Pancreas (tissue), 10 donors: ENCODE data around the gene RACGAP1. TPM values are rescaled to one million over a fixed set of nuclear protein-coding genes. Genes with fewer than 3 reads are reported as not detected.

Source experiments
- ATAC-seq, 4 donors: fragments of 200-7000 bp; cut with Tn5 transposase; one replicate each; pipeline versions ENCODE4 v1.8.0 to v1.9.1; 2020; ENCODE audit warnings: mild to moderate bottlenecking in 4 of 4, moderate library complexity in 4 of 4
- DNase-seq, 6 donors: peaks; one replicate each; pipeline ENCODE4 v3.0.0-alpha.2; 2020
- FAIRE-seq: peaks from 2 replicates; lab custom pipeline; 2012; peaks lifted over from hg19 to GRCh38; lab: Jason Lieb, UNC
- H3K27ac ChIP-seq, 4 donors: fragments of 200-600 bp; sonication (generic); 1 replicate in 3 of 4; 2 replicates in 1 of 4; pipeline versions ENCODE4 v1.5.0 to v1.8.0; 2020
- H3K27me3 ChIP-seq, 4 donors: fragments of 200-600 bp; one replicate each; pipeline ENCODE4 v1.8.0; 2021
- H3K36me3 ChIP-seq, 3 donors: fragments of 200-600 bp; sonication (generic) in 1 of 3; one replicate each; pipeline versions ENCODE4 v1.5.0 to v1.8.0; 2020 to 2021
- H3K4me1 ChIP-seq, 3 donors: fragments of 200-600 bp; one replicate each; pipeline ENCODE4 v1.8.0; 2021
- H3K4me3 ChIP-seq, 4 donors: fragments of 200-600 bp; sonication (generic) in 2 of 4; one replicate each; pipeline versions ENCODE4 v1.5.0 to v1.8.0; 2020 to 2021
- H3K9me3 ChIP-seq, 4 donors: fragments of 200-600 bp; one replicate each; pipeline ENCODE4 v1.8.0; 2021
- CTCF ChIP-seq, 4 donors: fragments of 200-600 bp; sonication (generic) in 3 of 4; IDR thresholded peaks; one replicate each; pipeline versions ENCODE4 v1.5.0 to v1.8.0; 2021; ENCODE audit warnings: antibody characterized with exemption in 4 of 4
- WGBS, 2 donors: extraction: QIAGEN DNeasy Blood & Tissue Kit; methylation state at CpG; one replicate each; pipeline ENCODE4 v1.1.7; 2013; 5-methylcytosine and 5-hydroxymethylcytosine counted together
- intact Hi-C, 3 donors: fragments of 100-400 bp; cut with DNase I; formaldehyde crosslinking; loops; one replicate each; pipeline versions ENCODE4 v1.11.1 to v1.14.2; 2022
- polyA plus RNA-seq, 2 donors: library from polyadenylated mRNA; stranded (reverse); fragments of 200-250 nt; gene quantifications; one replicate each; pipeline ENCODE4 v1.2.3, GENCODE V29; 2013
- total RNA-seq, 6 donors: library from RNA; stranded (reverse); fragmentation: NEBNext Ultra II Directional in 4 of 6; extraction: Animal tissue kit (Norgen Biotek cat#: 25700) in 4 of 6; gene quantifications; one replicate each; pipeline versions ENCODE4 v1.2.1 to v1.2.4, GENCODE V29; 2021 to 2023
- donor health status: healthy with polysubstance abuse.
- donor health status: DM: no; HTN: no; CAD: no; lungs with moderate emphysema.
- donor health status: DM: no; HTN: no; CAD: no.
- donor health status: control.
- donor health status: control.
- donor health status: Bipolar disorder and iron deficiency.
- donor health status: DM: yes; HTN: yes; CAD: no.
- donor health status: DM: no; HTN: no; CAD: no.
- donor health status: DM: no; HTN: no; CAD: no.
- donor health status: DM: yes; HTN: yes; CAD: no.

RACGAP1 gene
- total and polyA plus RNA-seq, 8 donors, result 0.72 to 6.3 (median 2.4) TPM

GRCh38 chr12:50041962-50042361 is 16.7 kb upstream of the RACGAP1 start:
- Histone ChIP-seq H3K4me1 (no peaks in the 10 kb centered on the region), H3K27ac (no peak overlapping the region), H3K36me3 (no peaks in the 10 kb centered on the region), H3K4me3 (no peak overlapping the region), H3K27me3 (no peaks in the 10 kb centered on the region), H3K9me3 (no peaks in the 10 kb centered on the region)
- DNase-seq, result no peak
- no peak for TF ChIP-seq CTCF (IDR thresholded peaks at IDR 0.05)
- ATAC-seq, result no peak
- intact Hi-C loops, result no loop called here
- 53 to 55% methylated on average over 5 of the region's 5 CpGs for WGBS, 2 donors
- no peak for FAIRE-seq

GRCh38 chr12:50041062-50041860 is 16.0 kb upstream of the RACGAP1 start:
- WGBS, 2 donors, result 66 to 73% methylated on average over 15 of the region's 15 CpGs
- DNase-seq, result no peak
- no peak for FAIRE-seq

DNA sequence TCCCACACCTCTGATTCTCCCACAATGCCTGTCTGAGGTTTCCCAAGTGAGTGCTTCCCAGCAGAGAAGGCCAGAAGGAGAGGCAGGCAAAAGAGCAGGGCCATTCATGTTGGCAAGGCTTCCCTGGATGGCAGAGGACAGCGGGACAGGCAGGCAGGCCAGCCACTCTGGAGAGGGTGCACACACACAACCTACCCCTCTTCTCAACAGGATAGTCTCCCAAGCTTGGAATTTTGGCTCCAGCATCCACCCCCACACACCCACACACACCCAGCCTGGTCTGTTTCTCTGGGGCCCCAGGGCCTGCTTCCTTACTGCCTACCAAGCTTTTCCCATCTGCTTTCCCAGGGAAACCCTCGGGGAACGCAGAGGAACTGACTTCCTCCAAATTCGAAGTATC is 15.4 kb upstream of the RACGAP1 start:
- DNase-seq (no peak), ATAC-seq (no peak), FAIRE-seq (no peak)
- no peak overlapping the region for H3K27ac ChIP-seq
- H3K27me3 ChIP-seq, result no peaks in the 10 kb centered on the region
- TF ChIP-seq CTCF (IDR thresholded peaks at IDR 0.05), result no peak
- intact Hi-C loops, result no loop called here
- WGBS, 2 donors, result 57% methylated on average over 4 of the region's 4 CpGs
- no peaks in the 10 kb centered on the region for H3K36me3 ChIP-seq
- no peaks in the 10 kb centered on the region for H3K4me1 ChIP-seq
- no peaks in the 10 kb centered on the region for H3K9me3 ChIP-seq
- H3K4me3 ChIP-seq, result no peak overlapping the region

More at GRCh38 chr12:50041062-50041860, 16.0 kb upstream of the RACGAP1 start:
- ATAC-seq, result no peak
- no peaks in the 10 kb centered on the region for H3K9me3 ChIP-seq
- no peaks in the 10 kb centered on the region for H3K27me3 ChIP-seq
- H3K4me3 ChIP-seq, result no peak overlapping the region
- H3K4me1 ChIP-seq, result no peaks in the 10 kb centered on the region
- intact Hi-C loops, result no loop called here
- no peak for TF ChIP-seq CTCF (IDR thresholded peaks at IDR 0.05)
- H3K27ac ChIP-seq, result no peak overlapping the region
- H3K36me3 ChIP-seq, result no peaks in the 10 kb centered on the region

- H3K4me3 ChIP-seq, result no peak overlapping the region
- H3K27ac ChIP-seq, result no peak overlapping the region
- no peaks in the 10 kb centered on the region for H3K27me3 ChIP-seq
- no peak for FAIRE-seq
- peak; percentile 83 to 97 (median 95) for ATAC-seq
- H3K36me3 ChIP-seq, result no peaks in the 10 kb centered on the region
- 42% methylated on average over 9 of the region's 9 CpGs for WGBS, 2 donors
- H3K4me1 ChIP-seq, result no peaks in the 10 kb centered on the region
- intact Hi-C loops, result no loop called here
- H3K9me3 ChIP-seq, result no peaks in the 10 kb centered on the region
- DNase-seq, result peak; percentile 59 to 98 (median 84)
- peak; percentile 92 to 97 (median 94) for TF ChIP-seq CTCF (IDR thresholded peaks at IDR 0.05)
These were observed 14.0 kb upstream of the RACGAP1 start for GRCh38 chr12:50039151-50039835.

DNA sequence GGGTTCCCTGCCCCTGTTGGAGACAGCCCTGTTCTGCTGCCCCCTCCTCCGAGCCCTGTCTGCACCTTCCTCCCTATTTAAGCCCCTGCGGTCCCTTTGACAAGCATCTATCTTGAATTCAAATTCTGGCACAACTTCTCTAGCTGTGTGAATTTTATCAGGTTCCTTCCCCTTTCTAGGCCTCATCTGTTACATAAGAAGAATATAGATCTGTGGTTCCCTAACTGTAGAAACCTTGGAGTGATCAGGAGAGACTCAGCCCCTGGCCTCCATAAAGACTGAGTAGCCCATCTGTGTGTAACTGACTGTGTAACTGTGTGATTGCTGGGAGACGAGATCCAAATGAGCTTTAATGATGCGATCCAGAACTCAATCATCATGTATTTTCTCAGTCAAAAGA is 13.0 kb upstream of the RACGAP1 start:
- Histone ChIP-seq H3K9me3 (no peaks in the 10 kb centered on the region), H3K4me3 (no peak overlapping the region), H3K27me3 (no peaks in the 10 kb centered on the region), H3K27ac (no peak overlapping the region), H3K36me3 (no peaks in the 10 kb centered on the region), H3K4me1 (no peaks in the 10 kb centered on the region)
- no peak for TF ChIP-seq CTCF (IDR thresholded peaks at IDR 0.05)
- intact Hi-C loops, result no loop called here
- ATAC-seq (no peak), FAIRE-seq (no peak), DNase-seq (no peak)
- 78 to 82% methylated on average over 4 of the region's 4 CpGs for WGBS, 2 donors
